Ovary (tissue), 9 donors: ENCODE results near the gene HK1. TPM values are rescaled to one million over a fixed set of nuclear protein-coding genes. Genes with fewer than 3 reads are reported as not detected.

Source experiments
- DNase-seq, 5 donors: peaks; one replicate each; pipeline ENCODE4 v3.0.0-alpha.2; 2019 to 2020
- H3K27ac ChIP-seq, 2 donors: fragments of 200-600 bp; one replicate each; pipeline versions ENCODE4 v1.5.1 to v1.8.0; 2019 to 2022
- H3K27me3 ChIP-seq: fragments of 200-600 bp; one replicate; pipeline ENCODE4 v1.8.0; 2022
- H3K36me3 ChIP-seq: fragments of 200-600 bp; sonication (generic); one replicate; pipeline ENCODE4 v1.5.1; 2019
- H3K4me1 ChIP-seq: one replicate; pipeline ENCODE4 v1.8.1; 2013; ENCODE audit warnings: mild to moderate bottlenecking, moderate library complexity; ENCODE audit not compliant: insufficient read depth
- H3K4me3 ChIP-seq: fragments of 200-600 bp; sonication (generic); one replicate; pipeline ENCODE4 v1.5.1; 2017
- H3K9me3 ChIP-seq, 2 donors: fragments of 200-600 bp in 1 of 2; sonication (generic) in 1 of 2; one replicate each; pipeline versions ENCODE4 v1.5.1 to v1.8.1; 2013 to 2019; ENCODE audit warnings: mild to moderate bottlenecking in 1 of 2, moderate library complexity in 1 of 2
- CTCF ChIP-seq, 3 donors: fragments of 450-650 bp in 2 of 3; fragments of 200-600 bp in 1 of 3; IDR thresholded peaks; one replicate each; pipeline versions ENCODE4 v1.5.1 to v1.8.0; 2016 to 2022; ENCODE audit warnings: antibody characterized with exemption in 3 of 3, mild to moderate bottlenecking in 1 of 3
- EP300 ChIP-seq: sonication (generic); formaldehyde crosslinking; IDR thresholded peaks from one replicate; pipeline ENCODE4 v1.6.1; 2017; ENCODE audit warnings: antibody characterized with exemption
- POLR2A ChIP-seq: fragments of 450-650 bp; IDR thresholded peaks from one replicate; pipeline ENCODE4 v1.6.1; 2017; ENCODE audit warnings: antibody characterized with exemption, mild to moderate bottlenecking, moderate library complexity
- WGBS, 3 donors: extraction: QIAGEN DNeasy Blood & Tissue Kit in 1 of 3; methylation state at CpG; one replicate each; pipeline versions ENCODE4 v1.1.5 to v1.1.7; 2013 to 2017; 5-methylcytosine and 5-hydroxymethylcytosine counted together
- intact Hi-C, 4 donors: fragments of 100-400 bp; cut with DNase I; formaldehyde crosslinking; loops; one replicate each; pipeline versions ENCODE4 v1.11.0 to v1.15.1; 2022 to 2023
- polyA plus RNA-seq, 2 donors: library from polyadenylated mRNA; stranded (reverse); fragments of 200-250 nt in 1 of 2; fragments of 350-450 nt in 1 of 2; fragmentation: Illumina TruSeq in 1 of 2; extraction: RNeasy Lipid Tissue Mini Kit (QIAGEN cat#74804) in 1 of 2; gene quantifications; one replicate each; pipeline ENCODE4 v1.2.3, GENCODE V29; 2013 to 2014
- total RNA-seq, 7 donors: library from RNA; depleted of rRNA in 2 of 7; stranded (reverse); fragments of >200 nt in 2 of 7; fragmentation: NEBNext Ultra II Directional in 3 of 7; extraction: Animal tissue kit (Norgen Biotek cat#: 25700) in 3 of 7; gene quantifications; one replicate each; pipeline versions ENCODE4 v1.1.0 to v1.2.4, GENCODE V29; 2016 to 2023
- donor health status: DM: no; HTN: no; CAD: no; lungs with moderate emphysema.
- donor health status: DM: no; HTN: no; CAD: no.
- donor health status: Bipolar disorder and iron deficiency.
- donor health status: DM: yes; HTN: yes; CAD: no.
- donor health status: DM: no; HTN: no; CAD: no.
- donor health status: DM: yes; HTN: yes; CAD: no.

HK1 gene
- total and polyA plus RNA-seq, 9 donors: 12.8 to 63.1 (median 35.8) TPM

- no peaks in the 10 kb centered on the region for H3K27me3 ChIP-seq
- TF ChIP-seq CTCF (IDR thresholded peaks at IDR 0.05) (no peak), EP300 (no peak), POLR2A (no peak)
- H3K9me3 ChIP-seq: no peaks in the 10 kb centered on the region
- WGBS, 3 donors: 92 to 93% (median 93%) methylated on average over 18 of the region's 18 CpGs
- H3K4me3 ChIP-seq: no peak overlapping the region
- no peaks in the 10 kb centered on the region for H3K36me3 ChIP-seq
- no peak for DNase-seq
- no peak overlapping the region for H3K27ac ChIP-seq
- intact Hi-C loops: no loop called here
- H3K4me1 ChIP-seq: no peaks in the 10 kb centered on the region
Measured at GRCh38 chr10:69419096-69419743, 140.9 kb downstream of the HK1 start.

GRCh38 chr10:69419744-69420126 is 141.4 kb downstream of the HK1 start:
- Histone ChIP-seq H3K4me3 (no peak overlapping the region), H3K4me1 (no peaks in the 10 kb centered on the region), H3K27ac (no peak overlapping the region), H3K27me3 (no peaks in the 10 kb centered on the region), H3K36me3 (no peaks in the 10 kb centered on the region), H3K9me3 (no peaks in the 10 kb centered on the region)
- TF ChIP-seq EP300 (no peak), CTCF (IDR thresholded peaks at IDR 0.05) (no peak), POLR2A (no peak)
- DNase-seq: no peak
- intact Hi-C loops: loop anchor here in 1 of 4 donors (10.0 kb wide), 1 partner anchor 225 kb away; no protein-coding TSS in a partner anchor
- 73 to 82% (median 82%) methylated on average over 11 of the region's 11 CpGs for WGBS, 3 donors

GRCh38 chr10:69421611-69422308 is 143.5 kb downstream of the HK1 start:
- TF ChIP-seq EP300 (no peak), CTCF (IDR thresholded peaks at IDR 0.05) (no peak), POLR2A (no peak)
- H3K27ac ChIP-seq: no peak overlapping the region
- no peak for DNase-seq
- no peaks in the 10 kb centered on the region for H3K27me3 ChIP-seq
- H3K9me3 ChIP-seq: no peaks in the 10 kb centered on the region
- WGBS, 3 donors: 40 to 52% (median 45%) methylated on average over 13 of the region's 13 CpGs
- H3K4me3 ChIP-seq: no peak overlapping the region
- no peaks in the 10 kb centered on the region for H3K4me1 ChIP-seq
- H3K36me3 ChIP-seq: no peaks in the 10 kb centered on the region
- intact Hi-C loops: loop anchor here in 1 of 4 donors (10.0 kb wide), 1 partner anchor 223 kb away; no protein-coding TSS in a partner anchor

- WGBS, 3 donors: 86 to 94% (median 87%) methylated on average over 4 of the region's 4 CpGs
- Histone ChIP-seq H3K4me1 (no peaks in the 10 kb centered on the region), H3K36me3 (no peaks in the 10 kb centered on the region), H3K9me3 (no peaks in the 10 kb centered on the region), H3K4me3 (no peak overlapping the region), H3K27me3 (no peaks in the 10 kb centered on the region), H3K27ac (no peak overlapping the region)
- DNase-seq: no peak
- intact Hi-C loops: loop anchor here in 1 of 4 donors (10.0 kb wide), 1 partner anchor 222 kb away; no protein-coding TSS in a partner anchor
- TF ChIP-seq EP300: no peak
- no peak for TF ChIP-seq POLR2A
- TF ChIP-seq CTCF (IDR thresholded peaks at IDR 0.05): no peak
Measured at GRCh38 chr10:69422676-69423075, 144.4 kb downstream of the HK1 start.
